Hepatocyte (in vitro differentiated cells): ENCODE data around the gene FOCAD. TPM values are rescaled to one million over a fixed set of nuclear protein-coding genes. Genes with fewer than 3 reads are reported as not detected.
"Not testable (repeated sequence)": the region's sequence is repeated elsewhere in the genome, so short reads cannot be mapped to it uniquely, and the experiment has no call there.

Experiments used
- DNase-seq: peaks from one replicate; pipeline ENCODE4 v3.0.0-alpha.2; 2016; ENCODE audit warnings: low spot score
- H2AFZ ChIP-seq: fragments of 200-600 bp; sonication (generic); 2 replicates; pipeline ENCODE4 v1.6.0; 2016; ENCODE audit warnings: antibody characterized with exemption, mild to moderate bottlenecking
- H3K27ac ChIP-seq: fragments of 200-600 bp; sonication (generic); 2 replicates; pipeline ENCODE4 v1.5.1; 2016; ENCODE audit warnings: mild to moderate bottlenecking
- H3K27me3 ChIP-seq: fragments of 200-600 bp; sonication (generic); 2 replicates; pipeline ENCODE4 v1.6.1; 2016
- H3K36me3 ChIP-seq: fragments of 200-600 bp; sonication (generic); replicated peaks from 2 replicates; pipeline ENCODE4 v1.5.1; 2016; ENCODE audit warnings: low read depth; ENCODE audit not compliant: insufficient read depth
- H3K4me1 ChIP-seq: fragments of 200-600 bp; sonication (generic); 2 replicates; pipeline ENCODE4 v1.5.1; 2016; ENCODE audit warnings: mild to moderate bottlenecking, moderate library complexity; ENCODE audit not compliant: insufficient read depth
- H3K4me2 ChIP-seq: fragments of 200-600 bp; sonication (generic); 2 replicates; pipeline ENCODE4 v1.6.0; 2016
- H3K4me3 ChIP-seq: fragments of 200-600 bp; sonication (generic); 2 replicates; pipeline ENCODE4 v1.5.1; 2016; ENCODE audit warnings: mild to moderate bottlenecking
- H3K79me2 ChIP-seq: fragments of 200-600 bp; sonication (generic); 2 replicates; pipeline ENCODE4 v1.6.0; 2017; ENCODE audit warnings: mild to moderate bottlenecking
- H3K9me2 ChIP-seq: fragments of 200-600 bp; sonication (generic); replicated peaks from 2 replicates; pipeline ENCODE4 v1.6.0; 2017; ENCODE audit warnings: mild to moderate bottlenecking; ENCODE audit not compliant: insufficient read depth
- H3K9me3 ChIP-seq: fragments of 200-600 bp; sonication (generic); 2 replicates; pipeline ENCODE4 v1.5.1; 2016; ENCODE audit warnings: low read depth, mild to moderate bottlenecking
- H4K20me1 ChIP-seq: fragments of 200-600 bp; sonication (generic); 2 replicates; pipeline ENCODE4 v1.6.0; 2016; ENCODE audit warnings: mild to moderate bottlenecking; ENCODE audit not compliant: insufficient read depth, poor library complexity, severe bottlenecking
- CTCF ChIP-seq: fragments of 200-600 bp; sonication (generic); IDR thresholded peaks from 2 replicates; pipeline ENCODE4 v1.5.1; 2016; ENCODE audit warnings: antibody characterized with exemption, mild to moderate bottlenecking; ENCODE audit not compliant: poor library complexity
- EZH2 ChIP-seq: fragments of 200-600 bp; sonication (generic); IDR thresholded peaks from 2 replicates; pipeline ENCODE4 v1.6.1; 2016; ENCODE audit warnings: antibody characterized with exemption, mild to moderate bottlenecking, borderline replicate concordance
- EZH2phosphoT487 ChIP-seq: fragments of 200-600 bp; sonication (generic); IDR thresholded peaks from one replicate; pipeline ENCODE4 v1.6.1; 2018; ENCODE audit warnings: antibody characterized with exemption, mild to moderate bottlenecking, low read depth, moderate library complexity; ENCODE audit not compliant: unreplicated experiment, severe bottlenecking
- WGBS: methylation state at CpG from one replicate; pipeline ENCODE4 v1.1.6; 2016; ENCODE audit warnings: low lambda C conversion rate; ENCODE audit errors: missing lambda C conversion rate; 5-methylcytosine and 5-hydroxymethylcytosine counted together
- polyA plus RNA-seq: library from polyadenylated mRNA; unstranded; fragments of >200 nt; fragmentation: Nextera tagmentation; extraction: Ambion mirVana; gene quantifications from 2 replicates; pipeline ENCODE4 v1.2.1, GENCODE V29; 2016
- total RNA-seq: library from RNA; depleted of rRNA; stranded (reverse); fragments of >200 nt; gene quantifications from 2 replicates; pipeline ENCODE4 v1.2.3, GENCODE V29; 2014

Gene FOCAD
- total and polyA plus RNA-seq, 2 experiments from 2014 or later = 21.7 to 54.1 TPM

- H3K36me3 ChIP-seq = no peaks in the 10 kb centered on the region
- WGBS = 61% methylated on average over 4 of the region's 4 CpGs
- no peak overlapping the region for H3K4me3 ChIP-seq
- H3K79me2 ChIP-seq = no peaks in the 10 kb centered on the region
- no peaks in the 10 kb centered on the region for H3K9me2 ChIP-seq
- H2AFZ ChIP-seq = no peak overlapping the region
- peak; percentile 17 for DNase-seq
- H4K20me1 ChIP-seq = no peaks in the 10 kb centered on the region
- H3K27me3 ChIP-seq = no peaks in the 10 kb centered on the region
- no peaks in the 10 kb centered on the region for H3K9me3 ChIP-seq
- no peak overlapping the region for H3K4me2 ChIP-seq
- no peak for TF ChIP-seq EZH2
- TF ChIP-seq CTCF = no peak
- no peak for TF ChIP-seq EZH2phosphoT487
- peak overlapping the region; percentile 56 for H3K27ac ChIP-seq
- H3K4me1 ChIP-seq = no peaks in the 10 kb centered on the region
Observed at GRCh38 chr9:20962536-20963225, 278.6 kb downstream of the FOCAD start.

- H3K9me2 ChIP-seq = no peaks in the 10 kb centered on the region
- H3K4me1 ChIP-seq = no peaks in the 10 kb centered on the region
- no peaks in the 10 kb centered on the region for H3K27me3 ChIP-seq
- H3K4me3 ChIP-seq = no peak overlapping the region
- no peak for TF ChIP-seq EZH2
- TF ChIP-seq EZH2phosphoT487 = no peak
- TF ChIP-seq CTCF = no peak
- no peaks in the 10 kb centered on the region for H3K79me2 ChIP-seq
- no peak overlapping the region for H3K4me2 ChIP-seq
- DNase-seq = no peak
- no peak overlapping the region for H2AFZ ChIP-seq
- no peaks in the 10 kb centered on the region for H4K20me1 ChIP-seq
- whole genome bisulfite sequencing = 100% methylated on average over 1 of the region's 1 CpG
- H3K27ac ChIP-seq = no peak overlapping the region
- no peaks in the 10 kb centered on the region for H3K36me3 ChIP-seq
- H3K9me3 ChIP-seq = no peaks in the 10 kb centered on the region
Observed at GRCh38 chr9:20972684-20973083, 288.6 kb downstream of the FOCAD start.

GRCh38 chr9:20973246-20973947, 289.3 kb downstream of the FOCAD start:
- not testable (repeated sequence) for DNase-seq, H3K9me2 ChIP-seq, H3K9me3 ChIP-seq, H3K4me3 ChIP-seq, H4K20me1 ChIP-seq, H3K27ac ChIP-seq, H3K4me1 ChIP-seq, H3K4me2 ChIP-seq, H2AFZ ChIP-seq, H3K36me3 ChIP-seq, H3K79me2 ChIP-seq, H3K27me3 ChIP-seq
- whole genome bisulfite sequencing = 91% methylated on average over 2 of the region's 2 CpGs

- H3K4me3 ChIP-seq, H3K4me2 ChIP-seq, H3K9me3 ChIP-seq, DNase-seq, H3K27ac ChIP-seq, H4K20me1 ChIP-seq, H2AFZ ChIP-seq, H3K4me1 ChIP-seq, H3K79me2 ChIP-seq, H3K27me3 ChIP-seq, H3K36me3 ChIP-seq, H3K9me2 ChIP-seq: not testable (repeated sequence)
- 77% methylated on average over 2 of the region's 2 CpGs for WGBS
Observed at GRCh38 chr9:20974191-20974938, 290.3 kb downstream of the FOCAD start.
